Fibroblast of pulmonary artery (primary cell): Measurements from ENCODE around the gene PRICKLE1.

ENCODE experiments used
- DNase-seq: peaks from one replicate; pipeline ENCODE4 v3.0.0-alpha.2; 2010; ENCODE audit warnings: low read depth
- H3K4me3 ChIP-seq: replicated peaks from 2 replicates; pipeline ENCODE4 v1.5.1; 2011; ENCODE audit warnings: low read depth, mild to moderate bottlenecking, control low read depth, low read length, moderate library complexity
- TF ChIP-seq, protein P1 (sequence below): IDR thresholded peaks from 2 replicates; pipeline ENCODE4 v1.5.1; 2011; ENCODE audit warnings: mild to moderate bottlenecking, control low read depth, low read length, inconsistent platforms; ENCODE audit errors: missing control alignments

The PRICKLE1 gene

DNA sequence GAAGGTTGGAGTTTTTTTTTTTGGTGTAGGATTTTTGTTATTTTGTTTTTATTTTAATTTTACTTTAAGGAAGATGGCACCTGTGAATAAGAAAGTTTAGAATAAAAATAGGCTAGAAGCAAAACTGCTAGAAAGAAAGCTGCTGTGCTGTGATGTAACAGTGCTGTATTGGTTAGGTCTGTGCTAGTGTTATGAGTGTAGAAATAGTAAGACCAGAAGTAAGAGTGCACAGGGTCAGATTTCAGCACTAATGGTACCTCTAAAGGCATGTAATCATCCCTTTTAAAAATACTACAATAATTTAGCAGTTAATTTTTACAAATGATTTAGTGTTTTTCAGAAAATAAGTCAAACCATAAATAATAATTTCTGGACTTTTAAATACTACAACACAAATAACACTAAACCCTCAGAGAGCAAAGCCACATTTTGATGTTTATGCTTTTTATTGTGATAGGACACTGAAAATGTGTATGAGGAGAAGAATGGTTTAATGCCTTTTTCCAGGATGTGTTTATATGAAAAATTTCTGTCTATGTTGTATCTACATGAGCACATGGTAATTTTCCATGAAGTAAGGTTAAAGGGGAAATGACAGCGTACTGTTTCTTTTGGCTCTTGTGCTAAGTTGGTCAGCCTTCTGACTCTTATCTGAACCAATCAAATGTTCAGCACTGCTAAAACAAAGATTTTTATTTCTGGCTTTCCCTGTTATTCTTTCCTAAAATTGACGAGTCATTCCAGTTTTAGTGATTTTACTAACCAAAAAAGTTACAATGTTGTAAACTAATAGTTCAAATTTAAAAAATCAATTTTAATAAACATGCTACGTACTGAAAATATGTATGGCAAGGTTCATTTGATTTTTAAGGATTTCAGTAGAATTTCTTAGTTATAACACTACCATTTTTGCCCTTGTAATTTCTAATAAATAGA lies 167.4 kb downstream of the PRICKLE1 start:
- no peak overlapping the region for H3K4me3 ChIP-seq
- DNase-seq, result peak; percentile 85
- TF ChIP-seq, protein P1, sequence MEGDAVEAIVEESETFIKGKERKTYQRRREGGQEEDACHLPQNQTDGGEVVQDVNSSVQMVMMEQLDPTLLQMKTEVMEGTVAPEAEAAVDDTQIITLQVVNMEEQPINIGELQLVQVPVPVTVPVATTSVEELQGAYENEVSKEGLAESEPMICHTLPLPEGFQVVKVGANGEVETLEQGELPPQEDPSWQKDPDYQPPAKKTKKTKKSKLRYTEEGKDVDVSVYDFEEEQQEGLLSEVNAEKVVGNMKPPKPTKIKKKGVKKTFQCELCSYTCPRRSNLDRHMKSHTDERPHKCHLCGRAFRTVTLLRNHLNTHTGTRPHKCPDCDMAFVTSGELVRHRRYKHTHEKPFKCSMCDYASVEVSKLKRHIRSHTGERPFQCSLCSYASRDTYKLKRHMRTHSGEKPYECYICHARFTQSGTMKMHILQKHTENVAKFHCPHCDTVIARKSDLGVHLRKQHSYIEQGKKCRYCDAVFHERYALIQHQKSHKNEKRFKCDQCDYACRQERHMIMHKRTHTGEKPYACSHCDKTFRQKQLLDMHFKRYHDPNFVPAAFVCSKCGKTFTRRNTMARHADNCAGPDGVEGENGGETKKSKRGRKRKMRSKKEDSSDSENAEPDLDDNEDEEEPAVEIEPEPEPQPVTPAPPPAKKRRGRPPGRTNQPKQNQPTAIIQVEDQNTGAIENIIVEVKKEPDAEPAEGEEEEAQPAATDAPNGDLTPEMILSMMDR, result no peak

- TF ChIP-seq, protein P1, result no peak
- DNase-seq, result no peak
- no peak overlapping the region for H3K4me3 ChIP-seq
These were observed 169.2 kb downstream of the PRICKLE1 start for GRCh38 chr12:42420395-42420794.

DNA sequence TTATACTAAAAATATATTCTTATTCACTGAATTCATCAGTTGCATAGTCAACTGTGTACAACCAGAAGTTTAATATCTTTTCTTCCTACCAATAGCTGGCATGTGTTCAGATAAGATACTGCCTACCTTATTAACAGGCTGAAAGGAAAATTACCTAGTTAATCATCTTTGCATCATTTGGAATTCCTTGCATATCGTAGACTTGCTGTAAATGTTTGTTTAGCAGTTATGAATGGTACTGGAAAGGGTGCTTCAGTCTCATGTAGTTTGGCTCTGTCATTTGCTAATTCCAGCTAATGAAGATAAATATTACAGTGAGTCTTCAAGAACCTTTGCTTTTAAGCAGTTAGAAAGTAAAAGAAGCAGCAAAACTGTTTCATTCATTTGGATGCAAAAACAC lies 179.2 kb downstream of the PRICKLE1 start:
- H3K4me3 ChIP-seq, result no peak overlapping the region
- no peak for DNase-seq
- TF ChIP-seq, protein P1, result no peak

GRCh38 chr12:42409471-42409870 lies 180.1 kb downstream of the PRICKLE1 start:
- no peak overlapping the region for H3K4me3 ChIP-seq
- TF ChIP-seq, protein P1, result no peak
- no peak for DNase-seq

GRCh38 chr12:42407306-42407705 lies 182.2 kb downstream of the PRICKLE1 start:
- no peak for DNase-seq
- TF ChIP-seq, protein P1, result no peak

More at GRCh38 chr12:42407306-42407705, 182.2 kb downstream of the PRICKLE1 start:
- no peak overlapping the region for H3K4me3 ChIP-seq
